ENCODE measurements around the gene PTPRE. TPM values are rescaled to one million over a fixed set of nuclear protein-coding genes. Genes with fewer than 3 reads are reported as not detected.

Gene PTPRE
- total RNA-seq, 3 donors from 2014 or later, result 11.8 to 42.9 (median 25.6) TPM

DNA sequence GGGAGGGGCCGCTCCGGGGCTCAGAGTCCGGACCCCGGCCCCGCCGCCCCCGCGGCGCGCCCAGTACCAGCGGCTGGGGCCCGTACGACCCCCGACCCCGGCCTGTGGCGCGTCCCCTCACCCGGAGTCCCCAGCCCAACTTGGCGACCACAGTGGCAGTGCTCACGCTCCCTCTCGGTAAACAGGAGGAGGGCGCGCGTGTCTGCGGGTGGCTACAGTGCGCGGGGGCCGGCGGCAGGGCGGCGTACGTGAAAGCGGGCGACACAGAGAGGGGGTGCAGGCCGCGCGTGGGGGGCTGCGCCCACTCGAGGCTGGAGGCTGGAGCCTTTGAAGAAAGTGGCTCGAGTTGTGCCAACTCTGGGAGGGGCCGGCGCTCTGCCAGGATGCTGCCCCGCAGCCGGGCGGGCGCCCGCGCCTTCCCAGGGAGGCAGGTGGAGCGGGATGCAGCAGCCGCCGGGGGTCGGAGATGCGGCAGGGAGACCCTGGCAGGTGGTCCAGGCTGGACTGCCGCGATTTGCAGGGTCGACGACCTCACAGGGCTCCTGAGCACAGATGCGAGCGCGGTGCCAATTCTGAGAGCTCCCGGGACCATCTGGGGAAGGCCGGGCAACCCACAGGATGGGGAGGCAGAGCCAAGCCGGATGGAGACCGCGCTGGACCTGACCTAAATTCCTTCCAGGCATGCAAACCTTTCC, 655 bp downstream of the PTPRE start:
- no peaks in the 10 kb centered on the region for H3K27me3 ChIP-seq
- intact Hi-C loops (cut with DNase I; ENCODE audit: low total_unique reads), result loop anchor here (5.0 to 10.0 kb wide), 2 partner anchors 105 to 157 kb away; no protein-coding TSS in a partner anchor
- no peak for TF ChIP-seq POLR2AphosphoS5 (IDR thresholded peaks at IDR 0.05)
- TF ChIP-seq, protein P1, sequence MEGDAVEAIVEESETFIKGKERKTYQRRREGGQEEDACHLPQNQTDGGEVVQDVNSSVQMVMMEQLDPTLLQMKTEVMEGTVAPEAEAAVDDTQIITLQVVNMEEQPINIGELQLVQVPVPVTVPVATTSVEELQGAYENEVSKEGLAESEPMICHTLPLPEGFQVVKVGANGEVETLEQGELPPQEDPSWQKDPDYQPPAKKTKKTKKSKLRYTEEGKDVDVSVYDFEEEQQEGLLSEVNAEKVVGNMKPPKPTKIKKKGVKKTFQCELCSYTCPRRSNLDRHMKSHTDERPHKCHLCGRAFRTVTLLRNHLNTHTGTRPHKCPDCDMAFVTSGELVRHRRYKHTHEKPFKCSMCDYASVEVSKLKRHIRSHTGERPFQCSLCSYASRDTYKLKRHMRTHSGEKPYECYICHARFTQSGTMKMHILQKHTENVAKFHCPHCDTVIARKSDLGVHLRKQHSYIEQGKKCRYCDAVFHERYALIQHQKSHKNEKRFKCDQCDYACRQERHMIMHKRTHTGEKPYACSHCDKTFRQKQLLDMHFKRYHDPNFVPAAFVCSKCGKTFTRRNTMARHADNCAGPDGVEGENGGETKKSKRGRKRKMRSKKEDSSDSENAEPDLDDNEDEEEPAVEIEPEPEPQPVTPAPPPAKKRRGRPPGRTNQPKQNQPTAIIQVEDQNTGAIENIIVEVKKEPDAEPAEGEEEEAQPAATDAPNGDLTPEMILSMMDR (IDR thresholded peaks at IDR 0.05), result peak in 1 of 3 donors; percentile 12
- no peak for TF ChIP-seq POLR2A (IDR thresholded peaks at IDR 0.05)
- peak overlapping the region; percentile 61 to 84 (median 73) for H3K4me3 ChIP-seq
- no peaks in the 10 kb centered on the region for H3K9me3 ChIP-seq
- H3K27ac ChIP-seq, result peak overlapping the region; percentile 83 to 93
- peak in 1 of 2 donors; percentile 50 for DNase-seq (ENCODE audit: low spot score in 2 of 2)
- H3K36me3 ChIP-seq, result no peaks in the 10 kb centered on the region
- H3K4me1 ChIP-seq, result peaks cover 5 to 9% of the 10 kb centered on the region in 2 donors

DNA sequence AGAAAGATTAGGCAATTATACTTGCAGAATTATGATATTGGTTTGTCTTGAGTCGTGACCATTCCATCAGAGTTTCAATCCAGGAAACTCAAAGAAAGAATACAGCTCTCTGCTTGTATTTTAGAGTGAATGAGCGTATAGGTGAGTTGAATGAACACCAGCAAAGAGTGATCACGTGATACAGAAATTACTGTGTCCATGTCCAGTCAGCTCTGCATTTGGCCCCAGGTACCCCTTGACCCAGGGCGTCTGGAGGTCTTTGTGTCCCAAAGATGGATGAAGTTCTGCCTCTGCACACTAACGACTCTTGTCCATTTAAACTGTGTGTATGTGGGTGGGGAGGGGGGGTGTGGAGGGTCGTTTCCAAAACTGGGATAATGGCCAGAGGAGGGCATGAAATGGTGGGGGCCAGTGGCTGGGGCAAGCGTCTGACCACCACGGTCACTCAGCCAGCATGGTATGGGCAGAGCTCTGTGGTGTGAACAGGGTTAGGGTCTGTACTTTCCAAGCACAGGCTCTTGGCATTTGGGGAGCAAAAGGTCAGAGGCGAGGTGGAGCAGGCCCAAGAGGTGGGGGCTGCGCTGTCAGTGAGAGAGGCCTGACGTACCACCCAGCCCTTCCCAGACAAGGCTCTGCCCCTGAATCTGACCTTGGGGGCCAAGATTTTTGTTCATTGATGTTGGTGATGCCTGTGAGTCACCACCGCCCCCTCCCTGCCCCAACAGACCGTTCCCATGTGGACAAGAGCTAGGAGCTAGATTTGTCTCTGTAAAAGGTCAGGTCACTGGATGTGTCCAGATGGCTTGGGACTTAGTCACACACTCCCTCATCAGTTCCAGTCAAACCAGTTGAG, 1.4 kb downstream of the PTPRE start:
- TF ChIP-seq POLR2AphosphoS5 (IDR thresholded peaks at IDR 0.05), result peak in 1 of 3 donors; percentile 61
- TF ChIP-seq POLR2A (IDR thresholded peaks at IDR 0.05), result no peak
- TF ChIP-seq, protein P1 (IDR thresholded peaks at IDR 0.05), result no peak
- peak overlapping the region; percentile 61 to 84 (median 73) for H3K4me3 ChIP-seq
- H3K4me1 ChIP-seq, result peaks cover 5 to 9% of the 10 kb centered on the region in 2 donors
- intact Hi-C loops (cut with DNase I; ENCODE audit: low total_unique reads), result loop anchor here (5.0 to 10.0 kb wide), 2 partner anchors 104 to 156 kb away; no protein-coding TSS in a partner anchor
- no peaks in the 10 kb centered on the region for H3K27me3 ChIP-seq
- DNase-seq (ENCODE audit: low spot score in 2 of 2), result no peak
- peak overlapping the region; percentile 83 to 93 for H3K27ac ChIP-seq
- no peaks in the 10 kb centered on the region for H3K36me3 ChIP-seq
- H3K9me3 ChIP-seq, result no peaks in the 10 kb centered on the region

DNA sequence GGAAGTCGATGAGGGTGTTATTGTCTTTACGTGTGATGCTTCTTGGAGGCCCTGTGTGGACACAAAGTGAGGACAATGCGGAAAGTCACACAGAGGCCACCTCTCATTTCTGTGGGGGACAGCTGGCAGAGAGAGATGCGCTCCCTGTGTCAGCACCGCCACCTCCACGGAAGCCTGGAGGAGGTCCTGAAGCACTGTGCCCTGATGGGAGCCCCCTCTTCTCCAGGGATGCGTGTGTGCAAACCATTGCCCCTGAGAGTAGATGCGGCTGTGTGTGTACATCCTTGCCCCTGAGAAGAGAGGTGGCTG, 2.0 kb downstream of the PTPRE start:
- Histone ChIP-seq H3K9me3 (no peaks in the 10 kb centered on the region), H3K27ac (peak overlapping the region in 1 of 2 donors; percentile 93), H3K27me3 (no peaks in the 10 kb centered on the region), H3K4me3 (peak overlapping the region in 1 of 3 donors; percentile 84), H3K36me3 (no peaks in the 10 kb centered on the region), H3K4me1 (peaks cover 5 to 9% of the 10 kb centered on the region in 2 donors)
- TF ChIP-seq, protein P1 (IDR thresholded peaks at IDR 0.05), result no peak
- no peak for TF ChIP-seq POLR2AphosphoS5 (IDR thresholded peaks at IDR 0.05)
- no peak for TF ChIP-seq POLR2A (IDR thresholded peaks at IDR 0.05)
- no peak for DNase-seq (ENCODE audit: low spot score in 2 of 2)
- intact Hi-C loops (cut with DNase I; ENCODE audit: low total_unique reads), result loop anchor here (5.0 to 10.0 kb wide), 2 partner anchors 103 to 156 kb away; no protein-coding TSS in a partner anchor

DNA sequence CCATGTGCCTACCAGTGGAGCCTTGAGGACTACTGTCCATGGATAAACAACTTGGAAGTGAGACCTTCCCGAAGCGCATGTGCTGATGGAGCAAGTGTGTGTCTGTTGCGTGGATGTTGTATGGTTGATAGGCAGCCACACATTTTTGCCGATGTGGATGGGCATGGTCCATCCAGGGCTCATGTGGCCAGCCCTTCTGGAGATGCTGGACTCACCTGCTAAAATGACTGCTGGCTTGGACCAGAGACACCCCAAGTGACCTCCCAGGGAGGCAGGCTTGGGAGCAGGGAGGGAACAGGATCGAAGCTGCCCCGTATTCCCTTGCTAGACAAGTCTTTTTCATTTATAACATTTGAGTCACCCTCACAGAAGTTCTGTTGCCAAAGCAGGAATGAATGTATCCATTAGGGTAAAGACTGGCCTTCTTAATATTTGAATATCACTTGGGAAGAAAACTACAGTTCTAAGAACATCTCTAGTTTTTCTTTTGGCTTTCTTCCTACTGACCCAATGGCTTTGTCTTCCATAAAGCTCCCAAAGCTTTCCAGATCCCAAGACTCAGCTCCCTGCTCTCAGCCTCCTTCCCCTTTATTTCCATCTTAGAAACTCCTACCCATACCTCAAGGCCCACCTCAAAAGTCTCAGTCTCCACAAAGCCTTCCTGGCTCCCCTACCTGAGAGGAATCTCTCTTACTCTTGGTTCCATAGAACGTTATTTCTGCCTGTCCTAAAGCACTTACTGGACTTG, 3.0 kb downstream of the PTPRE start:
- intact Hi-C loops (cut with DNase I; ENCODE audit: low total_unique reads), result loop anchor here (5.0 to 10.0 kb wide), 2 partner anchors 102 to 155 kb away; no protein-coding TSS in a partner anchor

More for the DNA sequence above, 3.0 kb downstream of the PTPRE start:
- Histone ChIP-seq H3K4me3 (no peak overlapping the region), H3K27ac (peak overlapping the region in 1 of 2 donors; percentile 93), H3K9me3 (no peaks in the 10 kb centered on the region), H3K4me1 (peaks cover 5 to 9% of the 10 kb centered on the region in 2 donors), H3K36me3 (no peaks in the 10 kb centered on the region), H3K27me3 (no peaks in the 10 kb centered on the region)
- DNase-seq (ENCODE audit: low spot score in 2 of 2), result no peak
- TF ChIP-seq, protein P1 (IDR thresholded peaks at IDR 0.05), result no peak
- TF ChIP-seq POLR2A (IDR thresholded peaks at IDR 0.05), result no peak
- TF ChIP-seq POLR2AphosphoS5 (IDR thresholded peaks at IDR 0.05), result no peak

Measured in breast epithelium (tissue), 4 donors.